Neural cell (in vitro differentiated cells): Measurements from ENCODE around the gene DLK2.

Source experiments
- CTCF ChIP-seq: fragments of 450-650 bp; IDR thresholded peaks from 2 replicates; pipeline ENCODE4 v1.5.1; 2014; ENCODE audit warnings: antibody characterized with exemption, mild to moderate bottlenecking, moderate library complexity; ENCODE audit not compliant: poor library complexity, severe bottlenecking
- POLR2AphosphoS5 ChIP-seq: IDR thresholded peaks from 2 replicates; pipeline ENCODE4 v1.6.1; 2012
- TAF1 ChIP-seq: IDR thresholded peaks from 2 replicates; pipeline ENCODE4 v1.6.1; 2012; ENCODE audit warnings: low read depth

- TF ChIP-seq CTCF (no peak), POLR2AphosphoS5 (no peak), TAF1 (no peak)
These were observed 35.2 kb downstream of the DLK2 start for GRCh38 chr6:43420012-43420709.
